22Rv1 (cell line): ENCODE measurements around the gene SRPK2.
"Not testable (repeated sequence)": the region's sequence is repeated elsewhere in the genome, so short reads cannot be mapped to it uniquely, and the experiment has no call there.

ENCODE experiments used
- H3K27ac ChIP-seq: fragments of 450-650 bp; 2 replicates; pipeline ENCODE4 v1.5.1; 2017
- ZFX ChIP-seq: fragments of 450-650 bp; IDR thresholded peaks from 2 replicates; pipeline ENCODE4 v1.6.1; 2017; ENCODE audit warnings: antibody characterized with exemption, borderline replicate concordance
- TF ChIP-seq, protein P1 (sequence below): fragments of 450-650 bp; IDR thresholded peaks from 2 replicates; pipeline ENCODE4 v1.5.1; 2017; ENCODE audit warnings: mild to moderate bottlenecking

The SRPK2 gene

DNA sequence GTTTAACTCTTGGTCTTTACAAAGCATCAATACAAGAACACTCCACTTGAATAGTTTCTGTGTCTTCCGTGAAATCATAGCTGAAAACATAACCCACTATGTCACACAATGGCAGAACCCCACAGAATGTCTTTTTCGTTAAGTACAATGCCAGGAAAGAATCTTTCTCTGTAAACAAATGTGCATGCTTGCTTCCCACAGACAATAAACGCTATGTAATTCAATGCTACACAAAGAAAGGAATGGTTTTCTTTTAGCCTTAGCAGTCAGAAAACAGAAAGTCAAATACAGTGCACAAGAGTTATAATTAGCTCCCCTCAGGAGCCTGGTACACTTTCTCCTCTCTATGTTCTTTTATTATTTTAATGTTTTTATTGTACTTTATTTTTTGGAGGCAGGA is 186.1 kb downstream of the SRPK2 start:
- TF ChIP-seq, protein P1, sequence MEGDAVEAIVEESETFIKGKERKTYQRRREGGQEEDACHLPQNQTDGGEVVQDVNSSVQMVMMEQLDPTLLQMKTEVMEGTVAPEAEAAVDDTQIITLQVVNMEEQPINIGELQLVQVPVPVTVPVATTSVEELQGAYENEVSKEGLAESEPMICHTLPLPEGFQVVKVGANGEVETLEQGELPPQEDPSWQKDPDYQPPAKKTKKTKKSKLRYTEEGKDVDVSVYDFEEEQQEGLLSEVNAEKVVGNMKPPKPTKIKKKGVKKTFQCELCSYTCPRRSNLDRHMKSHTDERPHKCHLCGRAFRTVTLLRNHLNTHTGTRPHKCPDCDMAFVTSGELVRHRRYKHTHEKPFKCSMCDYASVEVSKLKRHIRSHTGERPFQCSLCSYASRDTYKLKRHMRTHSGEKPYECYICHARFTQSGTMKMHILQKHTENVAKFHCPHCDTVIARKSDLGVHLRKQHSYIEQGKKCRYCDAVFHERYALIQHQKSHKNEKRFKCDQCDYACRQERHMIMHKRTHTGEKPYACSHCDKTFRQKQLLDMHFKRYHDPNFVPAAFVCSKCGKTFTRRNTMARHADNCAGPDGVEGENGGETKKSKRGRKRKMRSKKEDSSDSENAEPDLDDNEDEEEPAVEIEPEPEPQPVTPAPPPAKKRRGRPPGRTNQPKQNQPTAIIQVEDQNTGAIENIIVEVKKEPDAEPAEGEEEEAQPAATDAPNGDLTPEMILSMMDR: no peak
- TF ChIP-seq ZFX: no peak
- no peak overlapping the region for H3K27ac ChIP-seq

DNA sequence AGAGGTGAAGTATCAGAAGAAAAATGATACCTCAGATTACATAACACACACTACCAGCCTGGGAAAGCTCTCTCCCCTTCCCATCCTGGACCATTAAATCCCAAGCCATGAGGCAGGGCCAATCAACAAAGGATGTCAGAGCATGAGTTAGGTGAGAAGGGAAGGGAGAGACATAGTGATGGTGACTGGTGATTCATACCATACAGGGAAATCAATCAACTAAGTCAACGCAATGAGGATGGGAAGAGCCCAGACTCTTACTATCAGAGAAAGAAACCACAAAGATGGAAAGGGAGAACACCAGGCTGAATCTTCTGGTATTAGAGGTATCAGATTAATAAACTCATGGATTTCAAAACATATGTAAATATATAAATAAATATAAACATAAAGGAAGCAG is 189.3 kb downstream of the SRPK2 start:
- no peak overlapping the region for H3K27ac ChIP-seq
- TF ChIP-seq ZFX: no peak
- TF ChIP-seq, protein P1: no peak

DNA sequence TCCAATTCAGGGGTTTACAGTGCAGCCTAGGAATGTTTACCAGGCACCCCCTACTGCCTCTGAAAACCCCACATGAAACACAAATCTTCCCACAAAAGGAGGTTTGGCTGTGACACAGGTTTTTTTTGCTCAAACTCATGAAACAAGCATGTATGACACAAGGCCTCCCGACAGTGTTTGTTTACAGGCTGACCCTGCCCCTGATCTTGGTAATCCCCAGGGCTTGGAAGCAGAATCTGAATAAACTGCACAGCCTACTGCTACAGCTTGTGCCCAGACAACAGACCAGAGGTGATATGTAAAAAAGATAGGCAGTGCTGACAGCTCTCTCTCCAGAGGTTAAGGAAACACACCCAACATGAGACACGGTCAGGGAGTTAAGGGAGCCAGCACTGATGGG is 190.5 kb downstream of the SRPK2 start:
- TF ChIP-seq, protein P1: no peak
- no peak for TF ChIP-seq ZFX
- H3K27ac ChIP-seq: no peak overlapping the region

DNA sequence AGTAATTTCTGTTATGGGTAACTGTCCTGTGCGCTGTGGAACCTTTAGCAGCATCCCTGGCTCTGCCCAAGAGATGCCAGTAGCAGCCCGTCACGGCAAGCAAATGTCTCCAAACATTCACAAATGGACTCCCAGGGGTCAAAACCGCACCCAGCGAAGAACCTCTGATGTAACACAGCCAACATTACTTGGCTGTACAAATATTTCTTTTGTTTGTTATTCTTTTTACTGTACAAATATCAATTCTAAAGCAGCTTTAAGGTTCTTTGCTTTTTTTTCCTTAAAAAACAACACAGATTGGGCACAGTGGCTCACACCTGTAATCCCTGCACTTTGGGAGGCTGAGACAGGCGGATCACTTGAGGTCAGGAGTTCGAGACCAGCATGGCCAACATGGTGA is 192.2 kb downstream of the SRPK2 start:
- TF ChIP-seq, protein P1: no peak
- no peak for TF ChIP-seq ZFX
- H3K27ac ChIP-seq: no peak overlapping the region

DNA sequence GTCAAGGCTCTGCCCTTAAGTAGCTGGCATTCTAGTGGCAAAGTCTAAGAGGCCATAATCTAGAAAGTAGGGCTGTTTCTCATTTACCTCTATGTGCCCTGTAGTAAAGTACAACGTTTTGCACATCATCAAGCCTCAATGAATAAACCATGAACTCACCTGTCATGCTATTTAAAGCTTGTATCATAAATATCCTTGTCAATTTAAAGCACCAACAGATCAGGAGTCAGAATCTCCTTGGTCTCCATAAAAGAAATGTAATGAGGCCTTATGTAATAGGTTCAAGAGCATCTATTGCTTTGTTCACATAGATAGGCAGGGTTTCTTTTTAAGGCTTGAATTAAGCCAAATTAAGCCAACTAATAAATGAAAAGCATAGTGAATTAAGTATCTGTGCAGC is 192.8 kb downstream of the SRPK2 start:
- no peak overlapping the region for H3K27ac ChIP-seq
- no peak for TF ChIP-seq ZFX
- TF ChIP-seq, protein P1: no peak

DNA sequence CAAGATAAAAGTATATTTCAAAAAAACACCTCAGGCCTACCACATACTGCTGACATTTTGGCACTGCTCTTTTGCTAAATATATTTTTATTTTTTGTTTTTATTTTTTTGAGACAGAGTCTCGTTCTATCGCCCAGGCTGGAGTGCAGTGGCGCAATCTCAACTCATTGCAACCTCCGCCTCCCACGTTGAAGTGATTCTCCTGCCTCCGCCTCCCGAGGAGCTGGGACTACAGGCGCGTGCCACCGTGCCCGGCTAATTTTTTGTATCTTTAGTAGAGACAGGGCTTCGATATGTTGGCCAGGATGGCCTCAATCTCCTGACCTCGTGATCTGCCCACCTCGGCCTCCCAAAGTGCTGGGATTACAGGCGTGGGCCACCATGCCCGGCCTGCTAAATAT is 193.8 kb downstream of the SRPK2 start:
- H3K27ac ChIP-seq: not testable (repeated sequence)

DNA sequence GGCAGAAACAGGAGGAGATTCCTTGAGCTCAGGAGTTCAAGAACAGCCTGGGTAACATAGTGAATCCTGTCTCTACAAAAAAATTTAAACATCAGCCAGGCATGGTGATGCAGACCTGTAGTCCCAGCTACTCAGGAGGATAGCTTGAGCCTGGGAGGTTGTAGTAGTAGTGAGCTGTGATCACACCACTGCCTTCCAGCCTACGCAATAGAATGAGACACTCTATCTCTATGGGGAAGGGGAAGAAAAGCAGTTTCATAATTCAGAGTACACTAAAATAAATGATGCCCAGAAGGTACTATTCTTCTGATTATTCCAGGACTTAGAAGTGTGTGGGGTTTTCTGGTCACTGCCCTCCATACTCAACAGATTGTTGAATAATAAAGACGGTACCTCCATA is 197.4 kb downstream of the SRPK2 start:
- no peak for TF ChIP-seq ZFX
- TF ChIP-seq, protein P1: no peak

DNA sequence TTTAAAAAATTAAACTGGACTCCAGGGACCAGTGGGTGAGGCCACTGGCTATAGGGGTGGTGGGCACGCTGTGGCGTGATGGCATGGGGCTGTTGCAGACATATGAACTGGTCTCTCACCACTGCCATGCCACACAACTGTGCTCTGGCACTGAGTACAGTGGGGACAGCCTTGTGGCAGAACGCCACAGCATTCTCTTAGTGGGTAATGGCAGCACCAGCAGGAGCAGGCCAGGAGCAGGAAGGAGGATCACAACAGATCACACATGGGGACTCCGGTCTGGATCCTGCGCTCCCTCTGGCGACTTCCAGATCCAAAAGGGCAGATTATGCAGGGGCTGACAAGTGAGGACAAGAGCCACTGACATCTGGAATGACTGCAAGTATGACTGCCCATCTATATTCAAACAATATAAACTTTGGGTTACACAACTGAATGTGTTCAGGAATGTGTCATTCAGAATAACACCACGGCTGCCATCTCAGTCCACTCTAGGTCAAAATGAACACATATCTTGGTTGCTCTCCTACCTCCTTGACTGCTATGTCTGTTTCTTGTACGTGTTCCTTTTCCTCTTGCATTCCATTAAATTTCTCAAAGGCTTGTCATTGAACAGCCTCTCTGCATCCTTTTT is 198.7 kb downstream of the SRPK2 start:
- H3K27ac ChIP-seq: no peak overlapping the region
- TF ChIP-seq ZFX: no peak
- TF ChIP-seq, protein P1: no peak

More for the DNA sequence above, 197.4 kb downstream of the SRPK2 start:
- no peak overlapping the region for H3K27ac ChIP-seq
